Type B pancreatic cell (in vitro differentiated cells): ENCODE data around the gene PDE8A. TPM values are rescaled to one million over a fixed set of nuclear protein-coding genes. Genes with fewer than 3 reads are reported as not detected.
A peak's percentile ranks its signal among the peaks of the same experiment; 100 is the strongest.
"Not testable (repeated sequence)": the region's sequence is repeated elsewhere in the genome, so short reads cannot be mapped to it uniquely, and the experiment has no call there.

Experiments
- DNase-seq: peaks from one replicate; pipeline ENCODE4 v3.0.0; 2021; ENCODE audit warnings: mixed read lengths; ENCODE audit not compliant: unreplicated experiment; ENCODE audit errors: extremely low spot score
- H3K27ac Mint-ChIP-seq: 2 replicates; pipeline ENCODE4 v1.8.0; 2021; ENCODE audit warnings: mild to moderate bottlenecking, mixed read lengths
- H3K27me3 Mint-ChIP-seq: 2 replicates; pipeline ENCODE4 v1.8.0; 2021; ENCODE audit warnings: mixed read lengths
- H3K36me3 Mint-ChIP-seq: 2 replicates; pipeline ENCODE4 v1.8.0; 2021; ENCODE audit warnings: mixed read lengths
- H3K4me1 Mint-ChIP-seq: one replicate; pipeline ENCODE4 v1.8.0; 2021; ENCODE audit warnings: mixed read lengths; ENCODE audit not compliant: unreplicated experiment
- H3K4me3 Mint-ChIP-seq: 2 replicates; pipeline ENCODE4 v1.8.0; 2021; ENCODE audit warnings: mild to moderate bottlenecking, mixed read lengths
- H3K9me3 Mint-ChIP-seq: 2 replicates; pipeline ENCODE4 v1.8.0; 2021; ENCODE audit warnings: mixed read lengths
- CTCF ChIP-seq: fragments of 200-600 bp; sonication (generic); conservative IDR thresholded peaks from 2 replicates; pipeline ENCODE4 v1.5.0; 2021; ENCODE audit warnings: antibody characterized with exemption, mild to moderate bottlenecking
- total RNA-seq: library from RNA; stranded (reverse); gene quantifications from 2 replicates; pipeline ENCODE4 v1.2.1, GENCODE V29; 2021; ENCODE audit warnings: low replicate concordance

Gene PDE8A
- total RNA-seq, 1 donor from 2014 or later = 22.8 TPM

DNA sequence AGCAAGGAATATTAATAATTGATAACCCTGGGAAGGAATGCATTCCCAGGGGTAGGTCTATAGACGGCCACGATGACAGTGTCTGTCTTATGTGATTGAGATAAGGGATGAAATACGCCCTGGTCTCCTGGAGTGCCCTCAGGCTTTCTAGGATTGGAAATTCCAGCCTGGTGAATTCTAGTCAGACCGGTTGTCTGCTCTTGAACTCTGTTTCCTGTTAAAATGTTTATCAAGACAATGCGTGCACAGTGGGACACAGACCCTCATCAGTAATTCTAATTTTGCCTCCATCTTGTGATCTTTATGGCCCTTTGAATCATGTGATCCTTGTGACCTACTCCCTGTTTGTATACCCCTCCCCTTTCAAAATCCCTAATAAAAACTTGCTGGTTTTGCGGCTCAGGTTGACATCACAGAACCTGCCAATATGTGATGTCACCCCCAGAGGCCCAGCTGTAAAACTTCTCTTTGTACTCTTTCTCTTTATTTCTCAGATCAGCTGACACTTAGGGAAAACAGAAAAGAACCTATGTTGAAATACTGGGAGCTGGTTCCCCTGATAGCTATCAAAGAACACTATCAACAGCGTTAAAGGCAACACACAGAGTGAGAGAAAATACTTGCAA is 183.3 kb downstream of the PDE8A start:
- no peaks in the 10 kb centered on the region for H3K4me1 Mint-ChIP-seq

GRCh38 chr15:85167568-85167967 is 185.9 kb downstream of the PDE8A start:
- TF ChIP-seq CTCF = no peak
- Mint-ChIP-seq H3K9me3 (peaks cover 20% of the 10 kb centered on the region), H3K27ac (no peak overlapping the region), H3K4me3 (peak overlapping the region; percentile 30), H3K27me3 (no peaks in the 10 kb centered on the region), H3K4me1 (no peaks in the 10 kb centered on the region), H3K36me3 (peaks cover 5% of the 10 kb centered on the region)
- no peak for DNase-seq

More for the DNA sequence above, 183.3 kb downstream of the PDE8A start:
- H3K27ac Mint-ChIP-seq = peak overlapping the region; percentile 89
- no peak for DNase-seq
- peak overlapping the region; percentile 36 for H3K4me3 Mint-ChIP-seq
- H3K27me3 Mint-ChIP-seq = no peaks in the 10 kb centered on the region
- no peak for TF ChIP-seq CTCF
- peaks cover 10% of the 10 kb centered on the region for H3K36me3 Mint-ChIP-seq
- peaks cover 15% of the 10 kb centered on the region for H3K9me3 Mint-ChIP-seq

DNA sequence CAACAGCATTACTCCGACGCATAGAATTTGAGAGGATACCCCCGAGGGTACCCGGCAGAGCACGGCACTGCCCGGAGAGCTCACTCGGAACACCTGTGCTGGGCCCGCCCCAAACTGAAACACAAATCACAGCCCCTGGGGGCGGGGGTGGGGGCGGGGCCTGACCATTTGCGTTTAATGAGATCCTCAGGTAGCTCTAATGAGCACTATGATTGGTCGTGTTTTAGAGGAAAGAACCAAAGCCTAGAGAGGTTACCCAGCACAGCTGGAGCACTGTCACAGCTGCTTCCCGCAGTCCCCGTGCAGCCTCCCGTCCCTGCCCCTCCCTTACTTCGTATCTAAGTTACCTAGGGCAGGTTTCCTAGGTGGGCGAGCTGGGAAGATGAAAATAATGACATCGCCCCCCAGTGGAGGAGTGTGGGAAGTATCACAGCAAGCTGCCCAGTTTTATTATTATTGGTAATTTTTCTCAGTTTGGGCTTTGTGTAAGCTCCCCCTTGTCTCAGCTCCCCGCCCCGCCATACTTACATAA is 187.1 kb downstream of the PDE8A start:
- H3K9me3 Mint-ChIP-seq = peaks cover 20% of the 10 kb centered on the region

GRCh38 chr15:85171736-85172135 is 190.1 kb downstream of the PDE8A start:
- no peak overlapping the region for H3K27ac Mint-ChIP-seq
- H3K4me1 Mint-ChIP-seq = no peaks in the 10 kb centered on the region
- peaks cover 9% of the 10 kb centered on the region for H3K9me3 Mint-ChIP-seq
- DNase-seq = no peak
- H3K36me3 Mint-ChIP-seq = no peaks in the 10 kb centered on the region
- no peaks in the 10 kb centered on the region for H3K27me3 Mint-ChIP-seq
- H3K4me3 Mint-ChIP-seq = no peak overlapping the region
- TF ChIP-seq CTCF = no peak

More for the DNA sequence above, 187.1 kb downstream of the PDE8A start:
- no peaks in the 10 kb centered on the region for H3K27me3 Mint-ChIP-seq
- peak; percentile 71 for TF ChIP-seq CTCF
- peaks cover 5% of the 10 kb centered on the region for H3K36me3 Mint-ChIP-seq
- peak overlapping the region; percentile 80 for H3K4me3 Mint-ChIP-seq
- peak overlapping the region; percentile 43 for H3K27ac Mint-ChIP-seq
- DNase-seq = no peak
- H3K4me1 Mint-ChIP-seq = no peaks in the 10 kb centered on the region

DNA sequence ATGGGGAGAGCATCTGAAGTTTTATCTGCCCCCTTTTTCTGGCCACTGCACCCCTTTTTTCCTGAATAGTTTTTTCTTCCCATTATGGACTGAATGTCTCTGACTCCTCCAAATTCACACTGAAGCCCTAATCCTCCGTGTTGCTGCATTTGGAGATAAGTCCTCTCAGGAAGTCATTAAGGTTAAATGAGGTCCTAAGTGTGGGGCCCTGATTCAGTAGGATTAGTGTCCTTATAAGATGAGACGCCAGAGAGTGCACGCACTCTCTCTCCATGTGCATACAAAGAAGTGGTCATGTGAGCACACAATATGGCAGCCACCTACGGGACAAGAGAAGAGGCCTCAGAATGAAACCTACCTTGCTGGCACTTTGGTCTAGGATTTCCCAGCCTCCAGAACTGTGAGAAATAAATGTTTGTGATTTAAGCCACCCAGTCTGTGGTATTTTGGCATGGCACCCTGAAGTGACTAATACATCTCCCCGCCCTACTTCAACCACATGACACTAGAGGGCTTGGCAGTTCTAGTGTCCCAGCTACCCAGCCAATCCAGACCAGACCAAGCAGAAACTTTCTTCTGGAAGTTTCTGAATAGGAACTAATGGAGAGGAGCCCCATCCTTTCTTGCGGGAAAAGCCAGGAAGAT is 191.3 kb downstream of the PDE8A start:
- Mint-ChIP-seq H3K4me1 (peaks cover 7% of the 10 kb centered on the region), H3K9me3 (peaks cover 9% of the 10 kb centered on the region), H3K27me3 (no peaks in the 10 kb centered on the region), H3K36me3 (no peaks in the 10 kb centered on the region), H3K4me3 (no peak overlapping the region), H3K27ac (no peak overlapping the region)
- no peak for TF ChIP-seq CTCF
- no peak for DNase-seq

DNA sequence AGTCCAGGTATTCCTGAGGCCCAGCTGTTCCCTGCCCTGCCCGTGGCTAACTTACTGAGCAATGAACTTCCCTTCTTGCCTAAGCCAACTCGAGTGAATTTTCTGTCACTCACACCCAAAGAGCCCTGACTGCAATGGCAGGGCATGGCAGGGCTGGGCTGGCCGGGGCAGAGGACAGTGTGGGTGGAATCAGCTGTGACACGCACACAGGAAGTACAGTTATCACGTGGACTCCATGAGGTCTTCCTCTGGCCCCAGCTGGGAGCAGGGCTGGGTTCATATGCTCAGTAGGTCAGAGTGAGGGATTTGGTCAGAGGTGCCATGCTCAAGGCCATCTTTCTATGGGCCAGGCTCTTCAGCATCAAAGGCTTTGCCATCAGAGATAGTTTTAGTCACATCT is 192.0 kb downstream of the PDE8A start:
- not testable (repeated sequence) for DNase-seq, H3K9me3 Mint-ChIP-seq, H3K27me3 Mint-ChIP-seq, H3K36me3 Mint-ChIP-seq, H3K27ac Mint-ChIP-seq, H3K4me3 Mint-ChIP-seq
- H3K4me1 Mint-ChIP-seq = peaks cover 10% of the 10 kb centered on the region
